ENCODE data around the gene NRN1. TPM values are rescaled to one million over a fixed set of nuclear protein-coding genes. Genes with fewer than 3 reads are reported as not detected.

NRN1 gene
- total RNA-seq, result 117 and 120 TPM in 2 replicates

GRCh38 chr6:6006428-6007365 is at the start of gene NRN1:
NRN1 (minus strand) TSS chr6:6006925; CDS start chr6:6006749, 176 bp downstream.

